Astrocyte (in vitro differentiated cells and primary cell): ENCODE data around the gene TBC1D3G. TPM values are rescaled to one million over a fixed set of nuclear protein-coding genes. Genes with fewer than 3 reads are reported as not detected.
"Not testable (repeated sequence)": the region's sequence is repeated elsewhere in the genome, so short reads cannot be mapped to it uniquely, and the experiment has no call there.

Experiments
- DNase-seq: peaks from one replicate; pipeline ENCODE4 v3.0.0-alpha.2; 2010; ENCODE audit warnings: low read depth
- FAIRE-seq: peaks from 2 replicates; lab custom pipeline; 2011; peaks lifted over from hg19 to GRCh38; lab: Jason Lieb, UNC
- H2AFZ ChIP-seq: 2 replicates; pipeline ENCODE4 v1.6.0; 2012; ENCODE audit warnings: low read depth, low read length, inconsistent platforms
- H3K27ac ChIP-seq: 2 replicates; pipeline ENCODE4 v1.5.1; 2011; ENCODE audit warnings: low read depth, low read length, inconsistent platforms
- H3K27me3 ChIP-seq: 2 replicates; pipeline ENCODE4 v1.6.0; 2011; ENCODE audit warnings: low read length, inconsistent platforms; ENCODE audit not compliant: insufficient read depth
- H3K36me3 ChIP-seq: 2 replicates; pipeline ENCODE4 v1.5.1; 2011; ENCODE audit warnings: low read length, inconsistent platforms; ENCODE audit not compliant: insufficient read depth
- H3K4me1 ChIP-seq: 2 replicates; pipeline ENCODE4 v1.5.1; 2011; ENCODE audit warnings: low read length, inconsistent platforms; ENCODE audit not compliant: insufficient read depth
- H3K4me2 ChIP-seq: 2 replicates; pipeline ENCODE4 v1.6.0; 2012; ENCODE audit warnings: low read length, inconsistent platforms
- H3K4me3 ChIP-seq: 2 replicates; pipeline ENCODE4 v1.5.1; 2011; ENCODE audit warnings: low read depth, mild to moderate bottlenecking, low read length, inconsistent platforms; ENCODE audit not compliant: insufficient read depth
- H3K79me2 ChIP-seq: 2 replicates; pipeline ENCODE4 v1.6.0; 2012; ENCODE audit warnings: mild to moderate bottlenecking, low read length, inconsistent platforms; ENCODE audit not compliant: insufficient read depth
- H3K9ac ChIP-seq: 2 replicates; pipeline ENCODE4 v1.6.0; 2012; ENCODE audit warnings: mild to moderate bottlenecking, low read length, inconsistent platforms
- H3K9me3 ChIP-seq: 2 replicates; pipeline ENCODE4 v1.5.1; 2012; ENCODE audit warnings: low read depth, mild to moderate bottlenecking, low read length, inconsistent platforms; ENCODE audit not compliant: insufficient read depth
- H4K20me1 ChIP-seq: 2 replicates; pipeline ENCODE4 v1.6.0; 2012; ENCODE audit warnings: low read length, inconsistent platforms; ENCODE audit not compliant: insufficient read depth
- H3K27ac Mint-ChIP-seq: one replicate; pipeline ENCODE4 v1.8.0; 2021; ENCODE audit warnings: mild to moderate bottlenecking, mixed read lengths; ENCODE audit not compliant: unreplicated experiment
- H3K27me3 Mint-ChIP-seq: one replicate; pipeline ENCODE4 v1.8.0; 2021; ENCODE audit warnings: low read depth, mixed read lengths; ENCODE audit not compliant: unreplicated experiment
- H3K36me3 Mint-ChIP-seq: one replicate; pipeline ENCODE4 v1.8.0; 2021; ENCODE audit warnings: low read depth, mixed read lengths; ENCODE audit not compliant: unreplicated experiment
- H3K4me1 Mint-ChIP-seq: one replicate; pipeline ENCODE4 v1.8.0; 2021; ENCODE audit warnings: low read depth, mixed read lengths; ENCODE audit not compliant: unreplicated experiment
- H3K4me3 Mint-ChIP-seq: one replicate; pipeline ENCODE4 v1.8.0; 2021; ENCODE audit warnings: mild to moderate bottlenecking, moderate library complexity, mixed read lengths; ENCODE audit not compliant: unreplicated experiment
- H3K9me3 Mint-ChIP-seq: one replicate; pipeline ENCODE4 v1.8.0; 2021; ENCODE audit warnings: mild to moderate bottlenecking, mixed read lengths; ENCODE audit not compliant: unreplicated experiment
- total RNA-seq: library from RNA; stranded (reverse); gene quantifications from 2 replicates; pipeline ENCODE4 v1.2.1, GENCODE V29; 2021

TBC1D3G gene
- total RNA-seq, 1 donor from 2014 or later, result not detected

DNA sequence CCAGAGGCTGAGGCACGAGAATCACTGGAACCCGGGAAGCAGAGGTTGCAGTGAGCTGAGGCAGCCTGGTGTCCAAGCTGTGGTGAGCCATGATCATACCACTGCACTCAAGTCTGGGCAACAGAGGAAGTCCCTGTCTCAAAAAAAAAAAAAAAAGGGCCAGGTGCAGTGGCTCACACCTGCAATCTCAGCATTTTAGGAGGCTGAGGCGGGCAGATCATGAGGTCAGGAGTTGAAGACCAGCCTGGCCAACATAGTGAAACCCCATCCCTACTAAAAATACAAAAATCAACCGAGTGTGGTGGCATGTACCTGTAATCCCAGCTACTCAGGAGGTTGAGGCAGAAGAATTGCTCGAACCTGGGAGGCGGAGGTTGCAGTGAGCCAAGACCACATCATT is 38.8 kb downstream of the TBC1D3G start:
- H3K4me2 ChIP-seq, DNase-seq, H3K79me2 ChIP-seq, H3K4me1 Mint-ChIP-seq, H3K4me1 ChIP-seq, H3K4me3 Mint-ChIP-seq, H3K27me3 ChIP-seq, H3K27me3 Mint-ChIP-seq, H3K27ac ChIP-seq, H3K9me3 ChIP-seq, H3K36me3 ChIP-seq, H3K27ac Mint-ChIP-seq, H3K9me3 Mint-ChIP-seq, H3K4me3 ChIP-seq, FAIRE-seq, H3K9ac ChIP-seq, H2AFZ ChIP-seq, H4K20me1 ChIP-seq, H3K36me3 Mint-ChIP-seq: not testable (repeated sequence)

DNA sequence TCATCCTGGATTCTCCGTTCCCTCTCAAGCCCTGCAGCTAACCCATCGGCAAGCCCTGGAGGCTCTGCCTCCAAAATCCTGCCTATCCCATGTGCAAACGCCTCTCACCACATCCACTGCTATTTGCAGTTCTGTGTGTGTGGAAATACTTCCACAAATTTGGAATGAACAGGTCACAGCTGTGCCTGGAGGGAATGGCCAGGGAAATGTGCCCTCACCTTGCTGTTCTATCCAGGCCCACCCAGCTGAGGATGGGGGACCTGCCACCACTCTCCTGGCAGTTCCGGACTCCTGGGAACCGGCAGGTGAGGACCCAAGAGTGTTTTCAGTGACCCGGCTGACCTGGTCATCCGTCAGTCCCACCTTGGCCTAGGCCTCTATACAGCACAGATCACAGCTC is 52.3 kb downstream of the TBC1D3G start:
- not testable (repeated sequence) for FAIRE-seq, H3K79me2 ChIP-seq, H3K4me1 Mint-ChIP-seq

More for the DNA sequence above, 52.3 kb downstream of the TBC1D3G start:
- not testable (repeated sequence) for H3K4me2 ChIP-seq, H3K27ac Mint-ChIP-seq, H3K27ac ChIP-seq, H3K27me3 Mint-ChIP-seq, H3K4me1 ChIP-seq, H3K36me3 ChIP-seq, H3K36me3 Mint-ChIP-seq, H3K9me3 ChIP-seq, H4K20me1 ChIP-seq, H3K9ac ChIP-seq, DNase-seq, H3K9me3 Mint-ChIP-seq, H3K4me3 Mint-ChIP-seq, H3K27me3 ChIP-seq, H2AFZ ChIP-seq, H3K4me3 ChIP-seq

Other genes with a start within 250 kb of the TBC1D3G start
- 3.4 and 3.6 TPM in 2 replicates for gene CCL3, start 233.7 kb upstream of the TBC1D3G start, total RNA-seq
- 21.8 and 23.4 TPM in 2 replicates for gene CCL4, start 220.1 kb upstream of the TBC1D3G start, total RNA-seq
- 6.3 and 9.8 TPM in 2 replicates for gene TBC1D3B, start 147.2 kb upstream of the TBC1D3G start, total RNA-seq
- gene CCL3L1, start 127.1 kb upstream of the TBC1D3G start, total RNA-seq, result 1.7 and 2.2 TPM in 2 replicates
- 48.9 TPM in 2 replicates for gene CCL4L2, start 112.8 kb upstream of the TBC1D3G start, total RNA-seq
- gene TBC1D3I, start 59.3 kb upstream of the TBC1D3G start, total RNA-seq, result 0.11 and 0.58 TPM in 2 replicates
- gene TBC1D3H, start 64.6 kb downstream of the TBC1D3G start, total RNA-seq, result not detected in 2 replicates
- 26.4 and 29.4 TPM in 2 replicates for gene ZNHIT3, start 162.8 kb downstream of the TBC1D3G start, total RNA-seq
- 41.0 and 42.9 TPM in 2 replicates for gene MYO19, start 211.0 kb downstream of the TBC1D3G start, total RNA-seq
- 7.5 and 8.4 TPM in 2 replicates for gene PIGW, start 211.1 kb downstream of the TBC1D3G start, total RNA-seq
- 80.0 and 80.8 TPM in 2 replicates for gene GGNBP2, start 221.0 kb downstream of the TBC1D3G start, total RNA-seq